ENCODE data around the gene SPAG4. TPM values are rescaled to one million over a fixed set of nuclear protein-coding genes. Genes with fewer than 3 reads are reported as not detected.

The SPAG4 gene
- total RNA-seq, 4 donors from 2014 or later: 1.3 to 5.7 (median 2.6) TPM

DNA sequence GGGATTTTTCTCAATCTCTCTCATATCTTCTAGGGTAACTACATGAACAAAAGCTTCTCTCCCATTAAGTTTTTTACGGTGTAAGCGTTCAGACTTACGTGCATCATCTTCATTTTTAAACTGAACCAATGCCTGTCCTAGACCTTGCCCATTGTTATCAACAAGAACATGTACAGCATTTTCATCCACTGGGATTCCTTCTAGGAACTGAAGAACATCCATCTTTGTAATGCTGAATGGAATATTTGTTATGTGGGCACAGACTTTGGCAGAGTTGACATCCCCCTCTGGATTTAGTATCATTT, 37.8 kb downstream of the SPAG4 start:
- Histone ChIP-seq H3K9me3 (no peaks in the 10 kb centered on the region), H3K36me3 (peaks cover 0 to 31% (median 15%) of the 10 kb centered on the region in 3 donors), H3K27me3 (no peaks in the 10 kb centered on the region), H3K4me1 (peaks cover 0 to 75% (median 14%) of the 10 kb centered on the region in 4 donors), H3K4me3 (no peak overlapping the region), H3K27ac (no peak overlapping the region)
- DNase-seq (ENCODE audit: low spot score in 2 of 2): no peak
- TF ChIP-seq, protein P1, sequence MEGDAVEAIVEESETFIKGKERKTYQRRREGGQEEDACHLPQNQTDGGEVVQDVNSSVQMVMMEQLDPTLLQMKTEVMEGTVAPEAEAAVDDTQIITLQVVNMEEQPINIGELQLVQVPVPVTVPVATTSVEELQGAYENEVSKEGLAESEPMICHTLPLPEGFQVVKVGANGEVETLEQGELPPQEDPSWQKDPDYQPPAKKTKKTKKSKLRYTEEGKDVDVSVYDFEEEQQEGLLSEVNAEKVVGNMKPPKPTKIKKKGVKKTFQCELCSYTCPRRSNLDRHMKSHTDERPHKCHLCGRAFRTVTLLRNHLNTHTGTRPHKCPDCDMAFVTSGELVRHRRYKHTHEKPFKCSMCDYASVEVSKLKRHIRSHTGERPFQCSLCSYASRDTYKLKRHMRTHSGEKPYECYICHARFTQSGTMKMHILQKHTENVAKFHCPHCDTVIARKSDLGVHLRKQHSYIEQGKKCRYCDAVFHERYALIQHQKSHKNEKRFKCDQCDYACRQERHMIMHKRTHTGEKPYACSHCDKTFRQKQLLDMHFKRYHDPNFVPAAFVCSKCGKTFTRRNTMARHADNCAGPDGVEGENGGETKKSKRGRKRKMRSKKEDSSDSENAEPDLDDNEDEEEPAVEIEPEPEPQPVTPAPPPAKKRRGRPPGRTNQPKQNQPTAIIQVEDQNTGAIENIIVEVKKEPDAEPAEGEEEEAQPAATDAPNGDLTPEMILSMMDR (IDR thresholded peaks at IDR 0.05): no peak
- TF ChIP-seq EP300 (IDR thresholded peaks at IDR 0.05) (no peak), POLR2A (IDR thresholded peaks at IDR 0.05) (no peak)
- WGBS, 2 donors: 95 to 96% methylated on average over 3 of the region's 3 CpGs

DNA sequence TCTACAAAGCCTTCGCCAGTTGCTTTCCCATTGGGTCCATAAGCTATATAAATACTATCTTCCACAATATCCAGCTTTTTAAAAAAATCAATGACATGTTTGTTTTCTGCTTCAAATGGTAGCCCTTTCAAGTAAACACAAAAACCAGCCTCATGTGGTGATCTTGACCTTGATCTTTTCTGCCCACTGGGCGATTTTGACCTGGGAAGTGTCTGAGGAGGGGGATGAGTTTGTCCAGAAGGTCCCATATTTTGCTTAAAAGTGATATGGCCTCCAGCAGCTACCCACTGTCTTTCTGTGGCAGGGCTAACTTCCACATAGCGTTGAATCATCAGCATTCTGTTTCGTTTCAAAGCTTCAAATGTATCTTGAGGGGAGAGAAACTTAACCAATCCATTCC, 38.3 kb downstream of the SPAG4 start:
- Histone ChIP-seq H3K36me3 (peaks cover 0 to 31% (median 15%) of the 10 kb centered on the region in 3 donors), H3K4me3 (no peak overlapping the region), H3K4me1 (peaks cover 0 to 75% (median 11%) of the 10 kb centered on the region in 4 donors), H3K27me3 (no peaks in the 10 kb centered on the region), H3K9me3 (no peaks in the 10 kb centered on the region), H3K27ac (no peak overlapping the region)
- TF ChIP-seq, protein P1 (IDR thresholded peaks at IDR 0.05): no peak
- no peak for TF ChIP-seq POLR2A (IDR thresholded peaks at IDR 0.05)
- TF ChIP-seq EP300 (IDR thresholded peaks at IDR 0.05): no peak
- 70 to 77% methylated on average over 4 of the region's 4 CpGs for WGBS, 2 donors
- DNase-seq (ENCODE audit: low spot score in 2 of 2): no peak

DNA sequence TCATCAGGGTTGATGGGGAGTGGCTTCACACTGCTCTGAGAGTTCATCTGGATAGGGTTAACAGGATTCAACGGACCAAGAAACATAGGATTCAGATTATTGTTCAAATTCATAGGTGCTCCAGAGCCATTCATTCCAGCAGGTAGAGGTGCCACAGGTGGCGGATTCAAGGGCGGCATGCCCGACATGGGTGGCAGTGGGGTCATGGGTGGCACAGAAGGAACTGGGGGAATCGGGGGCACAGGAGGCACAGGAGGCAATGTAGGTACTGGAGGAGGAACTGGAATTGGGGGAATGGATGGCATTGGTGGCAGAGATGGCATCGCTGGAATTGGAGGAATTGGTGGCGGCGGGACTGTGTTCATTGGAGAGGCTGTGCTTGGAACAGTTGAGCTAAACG, 38.8 kb downstream of the SPAG4 start:
- DNase-seq (ENCODE audit: low spot score in 2 of 2): no peak
- H3K4me1 ChIP-seq: peaks cover 0 to 75% (median 10%) of the 10 kb centered on the region in 4 donors
- H3K9me3 ChIP-seq: no peaks in the 10 kb centered on the region
- peaks cover 0 to 31% (median 15%) of the 10 kb centered on the region in 3 donors for H3K36me3 ChIP-seq
- WGBS, 2 donors: 94 to 95% methylated on average over 9 of the region's 9 CpGs
- H3K27ac ChIP-seq: no peak overlapping the region
- H3K4me3 ChIP-seq: no peak overlapping the region
- TF ChIP-seq POLR2A (IDR thresholded peaks at IDR 0.05) (no peak), EP300 (IDR thresholded peaks at IDR 0.05) (no peak)
- TF ChIP-seq, protein P1 (IDR thresholded peaks at IDR 0.05): no peak
- H3K27me3 ChIP-seq: no peaks in the 10 kb centered on the region

DNA sequence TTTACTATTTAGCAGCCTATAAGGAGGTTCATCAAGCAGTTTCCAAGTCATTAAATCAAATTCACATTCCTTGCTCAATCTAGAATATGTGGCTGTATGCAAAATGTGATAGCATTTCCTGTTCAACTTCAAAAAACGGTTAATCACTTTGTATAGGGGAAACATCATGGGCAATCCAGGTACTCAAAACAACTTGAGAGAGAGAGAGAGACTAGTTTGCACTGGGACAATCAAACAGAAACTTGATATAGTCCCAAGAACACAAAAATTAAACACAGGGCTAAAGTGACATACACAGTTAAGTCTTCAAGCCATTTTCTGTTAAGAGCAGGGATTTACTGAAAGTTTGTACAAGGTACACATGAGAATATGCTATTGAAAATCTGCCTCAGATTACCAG, 41.6 kb downstream of the SPAG4 start:
- Histone ChIP-seq H3K9me3 (no peaks in the 10 kb centered on the region), H3K27ac (no peak overlapping the region), H3K4me3 (no peak overlapping the region), H3K27me3 (no peaks in the 10 kb centered on the region), H3K4me1 (peaks cover 0 to 78% (median 36%) of the 10 kb centered on the region in 4 donors), H3K36me3 (peaks cover 0 to 30% (median 15%) of the 10 kb centered on the region in 3 donors)
- WGBS, 2 donors: 30 to 32% methylated on average over 1 of the region's 1 CpG
- TF ChIP-seq, protein P1 (IDR thresholded peaks at IDR 0.05): no peak
- TF ChIP-seq POLR2A (IDR thresholded peaks at IDR 0.05) (no peak), EP300 (IDR thresholded peaks at IDR 0.05) (no peak)
- DNase-seq (ENCODE audit: low spot score in 2 of 2): no peak

DNA sequence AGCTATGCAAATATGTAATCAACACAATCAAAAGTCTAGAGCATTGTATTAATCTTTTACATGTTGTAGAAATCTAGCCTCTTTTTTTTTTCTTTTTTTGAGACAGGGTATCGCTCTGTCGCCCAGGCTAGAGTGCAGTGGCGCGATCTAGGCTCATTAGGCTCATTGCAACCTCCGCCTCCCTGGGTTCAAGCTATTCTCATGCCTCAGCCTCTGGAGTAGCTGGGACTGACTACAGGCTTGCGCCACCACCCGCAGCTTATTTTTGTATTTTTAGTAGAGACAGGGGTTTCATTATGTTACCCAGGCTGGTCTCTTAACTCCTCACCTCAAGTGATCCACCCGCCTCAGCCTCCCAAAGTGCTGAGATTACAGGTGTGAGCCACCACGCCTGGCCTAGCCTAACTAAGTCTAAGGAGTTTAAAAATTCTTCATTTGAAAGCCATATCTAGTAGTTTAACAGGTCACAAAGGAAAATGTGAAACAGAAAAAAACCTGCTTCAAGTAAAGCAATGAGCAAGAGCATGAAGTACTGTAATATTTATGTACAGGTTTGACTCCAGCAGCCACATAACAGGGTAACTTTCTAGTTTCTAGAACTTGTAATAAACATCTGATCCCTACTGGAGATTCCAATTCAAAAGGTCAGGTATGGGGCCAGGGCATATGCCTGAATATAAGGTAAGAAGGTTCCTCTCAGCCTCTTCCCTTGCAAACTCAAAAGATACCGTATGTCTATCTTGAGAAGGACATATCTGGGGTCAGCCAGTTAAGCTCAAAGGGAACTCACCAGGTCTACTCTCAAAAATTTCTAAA, 44.7 kb downstream of the SPAG4 start:
- DNase-seq (ENCODE audit: low spot score in 2 of 2): no peak
- H3K9me3 ChIP-seq: no peaks in the 10 kb centered on the region
- H3K27me3 ChIP-seq: no peaks in the 10 kb centered on the region
- no peak overlapping the region for H3K4me3 ChIP-seq
- H3K4me1 ChIP-seq: peaks cover 0 to 80% (median 47%) of the 10 kb centered on the region in 4 donors
- TF ChIP-seq, protein P1 (IDR thresholded peaks at IDR 0.05): no peak
- TF ChIP-seq POLR2A (IDR thresholded peaks at IDR 0.05) (no peak), EP300 (IDR thresholded peaks at IDR 0.05) (no peak)
- WGBS, 2 donors: 90 to 95% methylated on average over 10 of the region's 10 CpGs
- no peak overlapping the region for H3K27ac ChIP-seq
- no peaks in the 10 kb centered on the region for H3K36me3 ChIP-seq
